Large intestine (tissue), 3 donors: Measurements from ENCODE around the gene KRTDAP. TPM values are rescaled to one million over a fixed set of nuclear protein-coding genes. Genes with fewer than 3 reads are reported as not detected.
"Not testable (repeated sequence)": the region's sequence is repeated elsewhere in the genome, so short reads cannot be mapped to it uniquely, and the experiment has no call there.

Experiments
- DNase-seq, 2 donors: peaks; one replicate each; pipeline versions ENCODE4 v3.0.0 to v3.0.0-alpha.2; 2013
- H3K27ac ChIP-seq: one replicate; pipeline ENCODE4 v1.5.1; 2013; ENCODE audit warnings: low read length
- H3K27me3 ChIP-seq: 2 replicates; pipeline ENCODE4 v1.6.1; 2013; ENCODE audit warnings: low read length; ENCODE audit not compliant: control insufficient read depth, insufficient read depth
- H3K36me3 ChIP-seq: 2 replicates; pipeline ENCODE4 v1.6.1; 2013; ENCODE audit warnings: low read length; ENCODE audit not compliant: control insufficient read depth, insufficient read depth
- H3K4me1 ChIP-seq: one replicate; pipeline ENCODE4 v1.6.1; 2013; ENCODE audit warnings: low read length; ENCODE audit not compliant: control insufficient read depth, insufficient read depth
- H3K4me3 ChIP-seq: one replicate; pipeline ENCODE4 v1.5.1; 2013; ENCODE audit warnings: low read length
- H3K9me3 ChIP-seq: one replicate; pipeline ENCODE4 v1.6.1; 2013; ENCODE audit warnings: mild to moderate bottlenecking, low read depth, low read length, moderate library complexity; ENCODE audit not compliant: control insufficient read depth
- WGBS: methylation state at CpG from one replicate; pipeline ENCODE4 v1.1.5; 2013; ENCODE audit warnings: low lambda C conversion rate; ENCODE audit not compliant: insufficient coverage; 5-methylcytosine and 5-hydroxymethylcytosine counted together
- polyA plus RNA-seq: library from polyadenylated mRNA; unstranded; fragments of 120-200 nt; gene quantifications from one replicate; pipeline ENCODE4 v1.2.1, GENCODE V29; 2013

KRTDAP gene
- polyA plus RNA-seq, 1 donor: 0.40 TPM

DNA sequence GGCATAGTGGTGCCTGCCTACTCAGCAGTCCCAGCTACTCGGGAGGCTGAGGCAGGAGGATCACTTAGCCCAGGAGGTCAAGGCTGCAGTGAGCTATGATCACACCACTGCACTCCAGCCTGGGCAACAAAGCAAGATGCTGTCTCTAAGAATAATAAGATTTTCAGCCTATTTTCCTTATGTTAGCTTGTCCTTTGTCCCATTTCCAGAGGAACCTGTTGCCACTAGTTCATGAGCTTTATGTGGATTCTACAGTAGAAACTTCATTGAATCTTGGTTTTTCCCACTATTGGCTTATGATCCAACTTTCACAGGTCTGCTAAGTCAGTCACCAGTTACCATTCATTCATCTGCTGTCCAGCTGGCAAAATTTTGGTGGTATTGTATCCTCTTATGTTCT is 24.0 kb downstream of the KRTDAP start:
- no peaks in the 10 kb centered on the region for H3K36me3 ChIP-seq
- no peaks in the 10 kb centered on the region for H3K27me3 ChIP-seq
- no peaks in the 10 kb centered on the region for H3K9me3 ChIP-seq
- no peak overlapping the region for H3K27ac ChIP-seq
- no peak overlapping the region for H3K4me3 ChIP-seq
- no peak for DNase-seq
- no peaks in the 10 kb centered on the region for H3K4me1 ChIP-seq
- WGBS: no CpG with 5 or more reads among the region's 1 CpG

DNA sequence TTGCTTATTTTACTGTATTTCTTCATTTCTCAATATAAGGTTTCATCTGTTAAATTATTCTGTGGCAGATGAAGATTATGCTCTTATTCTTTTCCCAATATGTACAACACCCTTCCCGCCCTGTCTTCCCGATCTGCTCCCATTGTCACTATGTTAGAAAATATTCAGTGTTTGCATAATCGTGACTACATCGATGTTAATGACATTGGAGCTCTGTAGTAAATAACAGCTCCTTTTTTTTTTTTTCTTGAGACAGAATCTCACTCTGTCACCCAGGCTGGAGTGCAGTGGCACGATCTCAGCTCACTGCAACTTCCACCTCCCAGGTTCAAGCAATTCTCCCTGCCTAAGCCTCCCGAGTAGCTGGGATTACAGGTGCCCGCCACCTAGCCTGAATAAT is 27.3 kb downstream of the KRTDAP start:
- not testable (repeated sequence) for DNase-seq, H3K9me3 ChIP-seq, H3K36me3 ChIP-seq, H3K4me3 ChIP-seq, H3K27ac ChIP-seq, H3K4me1 ChIP-seq, H3K27me3 ChIP-seq
- no CpG with 5 or more reads among the region's 7 CpGs for WGBS

DNA sequence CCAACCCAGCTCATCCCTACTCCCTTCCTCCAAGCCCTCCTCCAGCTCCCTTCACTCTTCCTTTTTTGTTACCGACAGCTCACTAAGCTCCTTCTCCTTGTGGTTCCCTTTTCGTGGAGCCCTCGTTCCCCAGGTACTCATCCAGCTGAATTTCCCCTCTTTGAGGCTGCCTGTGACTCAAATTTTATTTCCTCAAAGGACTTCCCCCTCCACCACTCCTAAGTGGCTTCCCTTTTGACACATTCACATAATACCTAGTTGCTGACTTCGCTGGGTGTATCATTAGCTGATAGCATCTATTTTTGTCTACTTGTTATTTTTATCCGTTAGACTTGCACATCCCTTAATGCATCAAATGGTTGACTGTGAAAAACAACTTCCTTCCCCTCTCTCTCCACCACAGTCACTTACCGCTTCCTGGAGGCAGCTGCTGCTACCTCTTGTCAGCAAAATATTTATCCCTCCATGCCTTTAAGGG is 27.7 kb downstream of the KRTDAP start:
- WGBS: 80% methylated on average over 3 of the region's 6 CpGs
- DNase-seq: peak in 1 of 2 donors; percentile 42

DNA sequence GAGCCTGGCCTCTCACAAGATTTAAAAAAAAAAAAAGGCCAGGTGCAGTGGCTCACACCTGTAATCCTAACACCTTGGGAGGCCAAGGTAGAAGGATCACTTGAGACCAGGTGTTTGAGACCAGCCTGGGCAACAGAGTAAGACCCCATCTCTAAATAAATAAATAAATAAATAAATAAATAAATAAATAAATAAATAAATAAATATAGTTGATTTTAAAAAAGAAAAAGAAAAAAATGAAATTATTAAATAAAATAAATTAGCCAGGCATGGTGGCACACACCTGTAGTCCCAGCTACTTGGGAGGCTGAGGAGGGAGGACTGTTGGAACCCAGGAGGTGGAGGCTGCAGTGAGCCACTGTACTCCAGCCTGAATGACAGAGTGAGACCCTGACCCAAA is 28.5 kb downstream of the KRTDAP start:
- not testable (repeated sequence) for H3K9me3 ChIP-seq, H3K36me3 ChIP-seq, DNase-seq, H3K4me3 ChIP-seq, H3K27ac ChIP-seq, H3K27me3 ChIP-seq
- peaks cover 13% of the 10 kb centered on the region for H3K4me1 ChIP-seq

More for the DNA sequence above, 27.7 kb downstream of the KRTDAP start:
- Histone ChIP-seq H3K4me3 (no peak overlapping the region), H3K27me3 (no peaks in the 10 kb centered on the region), H3K36me3 (no peaks in the 10 kb centered on the region), H3K27ac (peak overlapping the region; percentile 12), H3K4me1 (peaks cover 12% of the 10 kb centered on the region), H3K9me3 (no peaks in the 10 kb centered on the region)

DNA sequence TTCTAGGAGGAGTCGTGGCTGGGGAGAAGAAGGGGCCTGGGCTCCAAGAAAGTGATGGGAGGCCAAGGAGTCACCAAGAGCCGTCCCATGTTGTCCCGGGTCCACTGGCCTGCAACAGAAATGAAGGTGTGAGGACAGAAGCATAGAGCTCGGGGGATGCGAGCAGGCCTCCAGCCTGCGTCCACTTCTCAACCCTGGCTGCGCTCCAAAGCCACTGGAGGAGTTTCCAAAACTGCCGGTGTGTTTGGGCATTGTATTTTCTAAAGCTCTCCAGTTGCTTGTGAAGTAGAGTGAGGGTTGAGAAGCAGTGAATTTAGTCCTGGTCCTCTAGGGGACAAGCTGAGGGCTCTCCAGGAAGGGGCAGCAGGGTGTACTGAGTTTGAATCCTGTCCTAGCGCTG is 29.2 kb downstream of the KRTDAP start:
- Histone ChIP-seq H3K27me3 (no peaks in the 10 kb centered on the region), H3K27ac (no peak overlapping the region), H3K4me3 (no peak overlapping the region), H3K36me3 (no peaks in the 10 kb centered on the region), H3K4me1 (peaks cover 13% of the 10 kb centered on the region), H3K9me3 (no peaks in the 10 kb centered on the region)
- no CpG with 5 or more reads among the region's 9 CpGs for WGBS
- no peak for DNase-seq

DNA sequence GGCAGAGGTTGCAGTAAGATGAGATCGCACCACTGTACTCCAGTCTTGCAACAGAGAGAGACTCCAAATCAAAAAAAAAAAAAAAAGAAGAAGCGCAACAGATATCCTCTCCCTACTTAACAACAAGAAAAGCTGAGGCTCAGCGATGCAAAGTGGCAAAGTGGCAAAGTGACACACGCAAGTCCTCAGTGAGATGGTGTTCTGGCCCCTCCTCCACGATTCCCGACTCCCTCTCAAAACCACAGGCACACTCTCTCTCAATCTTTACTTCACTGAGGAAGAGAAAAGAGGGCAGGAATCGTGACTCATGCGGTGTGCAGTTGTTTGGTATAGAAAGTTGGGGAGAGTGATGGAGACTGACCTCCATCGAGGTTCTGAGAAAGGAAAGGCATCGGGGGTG is 29.7 kb downstream of the KRTDAP start:
- no peaks in the 10 kb centered on the region for H3K27me3 ChIP-seq
- WGBS: 52% methylated on average over 2 of the region's 10 CpGs
- H3K27ac ChIP-seq: no peak overlapping the region
- H3K9me3 ChIP-seq: no peaks in the 10 kb centered on the region
- peaks cover 13% of the 10 kb centered on the region for H3K4me1 ChIP-seq
- no peaks in the 10 kb centered on the region for H3K36me3 ChIP-seq
- no peak overlapping the region for H3K4me3 ChIP-seq
- no peak for DNase-seq

DNA sequence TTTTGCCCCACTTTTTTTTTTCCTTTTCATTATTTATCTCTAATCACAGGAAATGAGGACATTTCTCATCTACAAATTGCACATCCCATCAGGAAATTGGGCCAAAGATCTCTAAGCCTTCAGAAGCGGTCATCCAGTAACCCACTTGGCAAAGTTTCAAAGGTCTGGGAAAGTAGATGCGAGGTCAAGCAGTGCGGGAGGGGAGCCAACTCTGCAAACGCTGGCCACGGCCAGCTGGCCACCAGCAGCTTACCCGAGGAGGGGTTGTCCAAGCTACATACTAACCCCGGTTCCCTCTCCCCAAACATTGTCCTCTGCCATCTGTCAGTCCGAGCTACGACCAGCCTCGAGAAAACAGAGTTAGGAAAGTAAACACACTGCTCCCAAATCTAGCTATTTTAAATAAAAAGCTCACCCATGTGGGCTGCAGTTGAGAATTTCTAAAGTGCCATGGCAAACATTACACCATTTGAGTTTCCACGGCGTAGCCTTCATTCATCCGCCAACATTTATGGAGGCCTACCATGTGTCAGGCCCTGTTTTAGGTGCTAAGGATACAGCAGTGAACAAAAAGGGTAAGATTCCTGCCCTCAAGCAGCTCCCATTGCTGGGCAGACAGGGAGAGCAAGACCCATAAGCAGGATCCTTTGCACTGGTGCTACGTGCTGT is 30.7 kb downstream of the KRTDAP start:
- Histone ChIP-seq H3K36me3 (no peaks in the 10 kb centered on the region), H3K4me3 (no peak overlapping the region), H3K27me3 (no peaks in the 10 kb centered on the region), H3K9me3 (no peaks in the 10 kb centered on the region), H3K27ac (peak overlapping the region; percentile 50), H3K4me1 (peaks cover 13% of the 10 kb centered on the region)
- WGBS: no CpG with 5 or more reads among the region's 14 CpGs
- peak in 1 of 2 donors; percentile 40 for DNase-seq

DNA sequence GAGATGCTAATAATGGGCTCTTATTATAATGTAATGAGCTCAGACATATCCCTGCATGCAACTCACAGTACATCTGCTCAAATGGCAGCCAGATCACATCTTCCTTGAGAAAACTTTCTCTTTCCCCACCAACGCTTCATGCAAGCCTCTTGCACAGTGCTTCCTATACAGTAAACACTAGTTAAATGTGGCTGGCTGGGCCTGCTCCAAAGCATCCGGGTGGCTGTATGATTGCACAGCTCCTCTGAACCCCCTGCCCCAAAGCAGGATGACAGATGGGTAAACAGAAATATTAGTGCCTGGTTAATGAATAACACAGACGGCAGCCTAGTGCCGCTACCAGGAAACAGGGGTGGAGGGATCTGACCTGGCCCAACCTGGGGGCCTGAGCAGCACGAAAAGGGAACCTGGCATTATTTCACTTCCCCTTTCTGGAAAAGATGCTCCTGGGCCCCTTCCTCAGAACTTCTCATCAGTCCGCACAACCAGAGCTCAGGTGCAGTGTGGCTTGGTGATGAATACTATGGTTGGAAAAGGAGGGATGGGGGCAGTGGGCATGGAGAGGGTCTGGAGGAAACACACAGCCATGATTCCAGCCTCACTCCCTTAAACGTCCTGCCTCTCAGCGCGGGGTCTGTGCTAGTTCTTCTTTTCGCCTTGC is 31.4 kb downstream of the KRTDAP start:
- H3K4me1 ChIP-seq: peaks cover 13% of the 10 kb centered on the region
- no peaks in the 10 kb centered on the region for H3K36me3 ChIP-seq
- H3K9me3 ChIP-seq: no peaks in the 10 kb centered on the region
- WGBS: 0% methylated on average over 1 of the region's 10 CpGs
- H3K4me3 ChIP-seq: no peak overlapping the region
- H3K27ac ChIP-seq: peak overlapping the region; percentile 50
- DNase-seq: peak; percentile 44 to 78
- H3K27me3 ChIP-seq: no peaks in the 10 kb centered on the region

DNA sequence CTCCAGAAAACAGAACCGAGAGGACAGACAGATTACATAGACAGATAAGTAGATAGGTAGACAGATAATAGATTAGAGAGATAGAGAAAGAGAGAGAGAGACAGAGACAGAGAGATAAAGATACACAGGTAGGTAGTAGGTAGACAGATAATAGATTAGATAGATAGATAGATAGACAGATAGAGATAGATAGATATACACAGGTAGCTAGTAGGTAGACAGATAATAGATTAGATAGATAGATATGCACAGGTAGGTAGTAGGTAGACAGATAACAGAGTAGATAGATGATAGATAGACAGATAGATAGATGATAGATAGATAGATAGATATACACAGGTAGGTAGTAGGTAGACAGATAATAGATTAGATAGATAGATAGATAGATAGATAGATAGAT is 32.1 kb downstream of the KRTDAP start:
- Histone ChIP-seq H3K27ac (peak overlapping the region; percentile 48), H3K4me1 (peaks cover 13% of the 10 kb centered on the region), H3K4me3 (no peak overlapping the region), H3K36me3 (no peaks in the 10 kb centered on the region), H3K9me3 (no peaks in the 10 kb centered on the region), H3K27me3 (no peaks in the 10 kb centered on the region)
- DNase-seq: no peak
- 13% methylated on average over 1 of the region's 1 CpG for WGBS

DNA sequence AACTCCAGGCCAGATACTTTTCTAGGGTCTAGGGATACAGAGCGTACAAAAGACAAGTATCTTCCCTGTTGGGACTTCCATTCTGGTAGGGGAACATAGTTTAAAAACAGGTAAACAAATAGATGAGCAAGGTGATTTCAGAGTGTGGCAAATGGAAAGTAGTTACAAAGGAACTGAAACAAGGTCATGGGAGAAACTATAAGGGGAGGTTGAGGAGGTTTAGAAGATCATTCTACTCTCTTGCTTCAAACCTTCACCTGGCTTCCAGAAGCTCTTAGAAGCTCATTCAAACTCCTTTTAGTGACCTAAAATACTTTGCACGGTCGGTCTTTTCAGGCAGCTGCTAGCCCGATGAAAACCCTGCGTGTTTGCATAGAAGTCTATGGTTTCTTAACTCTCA is 33.1 kb downstream of the KRTDAP start:
- no CpG with 5 or more reads among the region's 5 CpGs for WGBS
- no peaks in the 10 kb centered on the region for H3K36me3 ChIP-seq
- no peak overlapping the region for H3K27ac ChIP-seq
- H3K27me3 ChIP-seq: no peaks in the 10 kb centered on the region
- no peak overlapping the region for H3K4me3 ChIP-seq
- no peak for DNase-seq
- H3K4me1 ChIP-seq: peaks cover 13% of the 10 kb centered on the region
- no peaks in the 10 kb centered on the region for H3K9me3 ChIP-seq
